HG03196 (cell line): ENCODE results near the gene CYP2D6.

Source experiments
- ATAC-seq: cut with Tn5 transposase; IDR thresholded peaks from one replicate; pipeline ENCODE4 v1.9.1; 2021; ENCODE audit not compliant: unreplicated experiment

Gene CYP2D6

GRCh38 chr22:42086051-42086450 is 44.6 kb downstream of the CYP2D6 start:
- no peak for ATAC-seq

- ATAC-seq = no peak
Measured at GRCh38 chr22:42084874-42085273, 45.7 kb downstream of the CYP2D6 start.

GRCh38 chr22:42083119-42083518 is 47.5 kb downstream of the CYP2D6 start:
- no peak for ATAC-seq

GRCh38 chr22:42080287-42080686 is 50.3 kb downstream of the CYP2D6 start:
- no peak for ATAC-seq

GRCh38 chr22:42079319-42080251 is 51.0 kb downstream of the CYP2D6 start, which contains the start of gene SMDT1:
Gene SMDT1 (plus strand): TSS chr22:42079700. CDS start chr22:42079769, 69 bp downstream.
- peak; percentile 78 for ATAC-seq

- ATAC-seq = peak; percentile 0
Measured at GRCh38 chr22:42078469-42079318, 51.9 kb downstream of the CYP2D6 start.

GRCh38 chr22:42077486-42078125 is 53.0 kb downstream of the CYP2D6 start:
- no peak for ATAC-seq

GRCh38 chr22:42076764-42077485 is 53.7 kb downstream of the CYP2D6 start:
- ATAC-seq = no peak
